GM23338 (cell line): ENCODE results near the gene LRRC25. TPM values are rescaled to one million over a fixed set of nuclear protein-coding genes. Genes with fewer than 3 reads are reported as not detected.

Experiments used
- ATAC-seq: fragments of 200-7000 bp; cut with Tn5 transposase; 3 replicates; pipeline ENCODE4 v1.9.1; 2020
- DNase-seq: peaks from one replicate; pipeline ENCODE4 v3.0.0-alpha.2; 2015; ENCODE audit warnings: low spot score
- H2AFZ ChIP-seq: fragments of 200-600 bp; sonication (generic); 2 replicates; pipeline ENCODE4 v1.8.0; 2016; ENCODE audit warnings: antibody characterized with exemption, mild to moderate bottlenecking, moderate library complexity
- H3F3A ChIP-seq: fragments of 200-600 bp; sonication (generic); replicated peaks from 2 replicates; pipeline ENCODE4 v1.8.0; 2017; ENCODE audit warnings: antibody characterized with exemption, mixed run types, low read depth
- H3K27ac ChIP-seq: fragments of 200-600 bp; sonication (generic); 2 replicates; pipeline ENCODE4 v1.6.1; 2016; ENCODE audit warnings: low read depth
- H3K27me3 ChIP-seq: fragments of 200-600 bp; sonication (generic); 2 replicates; pipeline ENCODE4 v1.8.0; 2016; ENCODE audit warnings: mild to moderate bottlenecking, mixed run types, moderate library complexity; ENCODE audit not compliant: insufficient read depth
- H3K36me3 ChIP-seq: fragments of 200-600 bp; sonication (generic); 2 replicates; pipeline ENCODE4 v1.8.0; 2016; ENCODE audit warnings: mild to moderate bottlenecking; ENCODE audit not compliant: insufficient read depth
- H3K4me1 ChIP-seq: fragments of 200-600 bp; sonication (generic); 2 replicates; pipeline ENCODE4 v1.8.0; 2016; ENCODE audit warnings: mild to moderate bottlenecking, moderate library complexity; ENCODE audit not compliant: insufficient read depth
- H3K4me2 ChIP-seq: fragments of 200-600 bp; sonication (generic); 2 replicates; pipeline ENCODE4 v1.7.1; 2017; ENCODE audit warnings: mixed run types
- H3K4me3 ChIP-seq: fragments of 200-600 bp; sonication (generic); 2 replicates; pipeline ENCODE4 v1.6.1; 2016; ENCODE audit warnings: mixed run types
- H3K79me2 ChIP-seq: fragments of 200-600 bp; sonication (generic); replicated peaks from 2 replicates; pipeline ENCODE4 v1.8.0; 2017; ENCODE audit warnings: mild to moderate bottlenecking; ENCODE audit not compliant: insufficient read depth
- H3K9me2 ChIP-seq: fragments of 200-600 bp; sonication (generic); 2 replicates; pipeline ENCODE4 v1.8.0; 2017; ENCODE audit not compliant: insufficient read depth
- H4K20me1 ChIP-seq: fragments of 200-600 bp; sonication (generic); replicated peaks from 2 replicates; pipeline ENCODE4 v1.8.0; 2017; ENCODE audit warnings: mild to moderate bottlenecking; ENCODE audit not compliant: insufficient read depth
- H3K27ac Mint-ChIP-seq: 2 replicates; pipeline ENCODE4 v1.8.0; 2020; ENCODE audit warnings: inconsistent platforms, mild to moderate bottlenecking, moderate library complexity, mixed read lengths
- H3K27me3 Mint-ChIP-seq: 3 replicates; pipeline ENCODE4 v1.8.0; 2022; ENCODE audit warnings: low read depth, mild to moderate bottlenecking, moderate library complexity, mixed read lengths, inconsistent platforms; ENCODE audit not compliant: insufficient read depth, poor library complexity
- H3K36me3 Mint-ChIP-seq: 3 replicates; pipeline ENCODE4 v1.8.0; 2021; ENCODE audit warnings: low read depth, mild to moderate bottlenecking, inconsistent platforms, moderate library complexity, mixed read lengths
- H3K4me1 Mint-ChIP-seq: 3 replicates; pipeline ENCODE4 v1.8.0; 2020; ENCODE audit warnings: mild to moderate bottlenecking, inconsistent platforms, mixed read lengths
- H3K4me3 Mint-ChIP-seq: 3 replicates; pipeline ENCODE4 v1.8.0; 2021; ENCODE audit warnings: moderate library complexity, mild to moderate bottlenecking, inconsistent platforms, mixed read lengths
- H3K9me3 Mint-ChIP-seq: 3 replicates; pipeline ENCODE4 v1.8.0; 2020; ENCODE audit warnings: moderate library complexity, mild to moderate bottlenecking, inconsistent platforms, mixed read lengths
- CREB1 ChIP-seq: fragments of 250-450 bp; sonication (Bioruptor Pico); IDR thresholded peaks from 2 replicates; pipeline ENCODE4 v1.5.0; 2020; ENCODE audit warnings: low read depth, mild to moderate bottlenecking, moderate library complexity
- ETS1 ChIP-seq: IDR thresholded peaks from 2 replicates; pipeline ENCODE4 v1.6.1; 2016; ENCODE audit warnings: antibody characterized with exemption
- EZH2phosphoT487 ChIP-seq: fragments of 200-600 bp; sonication (generic); IDR thresholded peaks from one replicate; pipeline ENCODE4 v1.8.1; 2018; ENCODE audit warnings: antibody characterized with exemption; ENCODE audit not compliant: unreplicated experiment
- JUNB ChIP-seq: IDR thresholded peaks from one replicate; pipeline ENCODE4 v1.6.1; 2016; ENCODE audit warnings: antibody characterized with exemption; ENCODE audit not compliant: unreplicated experiment
- NANOG ChIP-seq: IDR thresholded peaks from 2 replicates; pipeline ENCODE4 v1.6.1; 2016; ENCODE audit warnings: antibody characterized with exemption, borderline replicate concordance
- POLR2AphosphoS5 ChIP-seq: IDR thresholded peaks from 2 replicates; pipeline ENCODE4 v1.6.1; 2016; ENCODE audit warnings: antibody characterized with exemption, low read depth
- ZNF114 ChIP-seq: fragments of 250-450 bp; sonication (Bioruptor Pico); IDR thresholded peaks from 2 replicates; pipeline ENCODE4 v1.5.0; 2020; ENCODE audit warnings: mild to moderate bottlenecking, moderate library complexity
- ZNF462 ChIP-seq: fragments of 250-450 bp; sonication (Bioruptor Pico); IDR thresholded peaks from 2 replicates; pipeline ENCODE4 v1.5.0; 2020; ENCODE audit warnings: mild to moderate bottlenecking, moderate library complexity
- polyA plus RNA-seq: library from polyadenylated mRNA; unstranded; fragments of >200 nt; fragmentation: Nextera tagmentation; extraction: Ambion mirVana; gene quantifications from 2 replicates; pipeline ENCODE4 v1.2.1, GENCODE V29; 2016
- total RNA-seq: library from RNA; depleted of rRNA; stranded (reverse); fragments of >200 nt; shearing (Covaris generic); gene quantifications from 2 replicates; pipeline ENCODE4 v1.2.3, GENCODE V29; 2014
- TF ChIP-seq, protein P1 (sequence below): IDR thresholded peaks from one replicate; pipeline ENCODE4 v1.6.1; 2018; ENCODE audit warnings: antibody characterized with exemption; ENCODE audit not compliant: unreplicated experiment
- TF ChIP-seq, protein P2 (sequence below), 2 experiments: fragments of 200-600 bp in 1 of 2; sonication (generic) in 1 of 2; conservative IDR thresholded peaks; 2 replicates each; pipeline versions ENCODE4 v1.5.1 to v1.6.1; 2016 to 2017; ENCODE audit warnings: antibody characterized with exemption in 2 of 2, low read depth in 2 of 2, mild to moderate bottlenecking in 2 of 2, moderate library complexity in 1 of 2

Gene LRRC25
- total and polyA plus RNA-seq, 2 experiments from 2014 or later = 0.17 to 0.24 TPM

DNA sequence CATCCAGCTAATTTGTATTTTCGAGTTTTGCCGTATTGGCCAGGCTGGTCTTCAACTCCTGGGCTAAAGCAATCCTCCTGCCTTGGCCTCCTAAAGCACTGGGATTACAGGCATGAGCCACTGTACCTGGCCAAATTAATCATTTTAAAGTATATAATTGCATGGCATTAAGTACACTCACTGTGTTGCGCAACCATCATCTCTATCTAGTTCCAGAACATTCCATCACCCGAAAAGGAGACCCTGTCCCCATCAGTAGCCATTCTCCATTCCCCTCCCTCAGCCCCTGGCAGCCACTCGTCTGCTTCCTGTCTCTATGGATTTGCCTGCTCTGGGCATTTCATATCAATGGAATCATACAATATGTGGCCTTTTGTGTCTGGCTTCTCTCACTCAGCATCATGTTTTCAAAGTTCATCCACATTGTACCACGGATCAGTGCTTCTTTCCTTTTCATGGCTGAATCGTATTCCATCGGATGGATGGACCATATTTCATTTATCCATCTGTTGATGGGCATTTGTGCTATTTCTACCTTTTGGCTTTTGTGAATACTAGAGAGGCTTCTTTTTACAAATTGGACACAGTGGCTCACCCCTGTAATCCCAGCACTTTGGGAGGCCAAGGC lies 43.9 kb downstream of the LRRC25 start:
- TF ChIP-seq POLR2AphosphoS5 (no peak), ZNF462 (no peak), EZH2phosphoT487 (no peak), ETS1 (no peak), JUNB (no peak), ZNF114 (CRISPR knock-in tag) (no peak), CREB1 (CRISPR knock-in tag) (no peak), NANOG (no peak)
- TF ChIP-seq, protein P1, sequence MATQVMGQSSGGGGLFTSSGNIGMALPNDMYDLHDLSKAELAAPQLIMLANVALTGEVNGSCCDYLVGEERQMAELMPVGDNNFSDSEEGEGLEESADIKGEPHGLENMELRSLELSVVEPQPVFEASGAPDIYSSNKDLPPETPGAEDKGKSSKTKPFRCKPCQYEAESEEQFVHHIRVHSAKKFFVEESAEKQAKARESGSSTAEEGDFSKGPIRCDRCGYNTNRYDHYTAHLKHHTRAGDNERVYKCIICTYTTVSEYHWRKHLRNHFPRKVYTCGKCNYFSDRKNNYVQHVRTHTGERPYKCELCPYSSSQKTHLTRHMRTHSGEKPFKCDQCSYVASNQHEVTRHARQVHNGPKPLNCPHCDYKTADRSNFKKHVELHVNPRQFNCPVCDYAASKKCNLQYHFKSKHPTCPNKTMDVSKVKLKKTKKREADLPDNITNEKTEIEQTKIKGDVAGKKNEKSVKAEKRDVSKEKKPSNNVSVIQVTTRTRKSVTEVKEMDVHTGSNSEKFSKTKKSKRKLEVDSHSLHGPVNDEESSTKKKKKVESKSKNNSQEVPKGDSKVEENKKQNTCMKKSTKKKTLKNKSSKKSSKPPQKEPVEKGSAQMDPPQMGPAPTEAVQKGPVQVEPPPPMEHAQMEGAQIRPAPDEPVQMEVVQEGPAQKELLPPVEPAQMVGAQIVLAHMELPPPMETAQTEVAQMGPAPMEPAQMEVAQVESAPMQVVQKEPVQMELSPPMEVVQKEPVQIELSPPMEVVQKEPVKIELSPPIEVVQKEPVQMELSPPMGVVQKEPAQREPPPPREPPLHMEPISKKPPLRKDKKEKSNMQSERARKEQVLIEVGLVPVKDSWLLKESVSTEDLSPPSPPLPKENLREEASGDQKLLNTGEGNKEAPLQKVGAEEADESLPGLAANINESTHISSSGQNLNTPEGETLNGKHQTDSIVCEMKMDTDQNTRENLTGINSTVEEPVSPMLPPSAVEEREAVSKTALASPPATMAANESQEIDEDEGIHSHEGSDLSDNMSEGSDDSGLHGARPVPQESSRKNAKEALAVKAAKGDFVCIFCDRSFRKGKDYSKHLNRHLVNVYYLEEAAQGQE = no peak
- TF ChIP-seq, protein P2, sequence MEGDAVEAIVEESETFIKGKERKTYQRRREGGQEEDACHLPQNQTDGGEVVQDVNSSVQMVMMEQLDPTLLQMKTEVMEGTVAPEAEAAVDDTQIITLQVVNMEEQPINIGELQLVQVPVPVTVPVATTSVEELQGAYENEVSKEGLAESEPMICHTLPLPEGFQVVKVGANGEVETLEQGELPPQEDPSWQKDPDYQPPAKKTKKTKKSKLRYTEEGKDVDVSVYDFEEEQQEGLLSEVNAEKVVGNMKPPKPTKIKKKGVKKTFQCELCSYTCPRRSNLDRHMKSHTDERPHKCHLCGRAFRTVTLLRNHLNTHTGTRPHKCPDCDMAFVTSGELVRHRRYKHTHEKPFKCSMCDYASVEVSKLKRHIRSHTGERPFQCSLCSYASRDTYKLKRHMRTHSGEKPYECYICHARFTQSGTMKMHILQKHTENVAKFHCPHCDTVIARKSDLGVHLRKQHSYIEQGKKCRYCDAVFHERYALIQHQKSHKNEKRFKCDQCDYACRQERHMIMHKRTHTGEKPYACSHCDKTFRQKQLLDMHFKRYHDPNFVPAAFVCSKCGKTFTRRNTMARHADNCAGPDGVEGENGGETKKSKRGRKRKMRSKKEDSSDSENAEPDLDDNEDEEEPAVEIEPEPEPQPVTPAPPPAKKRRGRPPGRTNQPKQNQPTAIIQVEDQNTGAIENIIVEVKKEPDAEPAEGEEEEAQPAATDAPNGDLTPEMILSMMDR (conservative IDR thresholded peaks at IDR 0.05; ENCODE audit: low read depth in 2 of 2) = no peak
- H3K4me1 ChIP-seq = no peaks in the 10 kb centered on the region
- ATAC-seq (no peak), DNase-seq (no peak)
- H3K4me1 Mint-ChIP-seq = no peaks in the 10 kb centered on the region
- H3K9me3 Mint-ChIP-seq = no peaks in the 10 kb centered on the region; the same call in 2 of the 3 replicates
- H3K4me3 ChIP-seq = no peak overlapping the region
- 0 out of 2 replicates have a peak, but pooled peaks cover 3% of the 10 kb centered on the region for H3K36me3 ChIP-seq
- H3K9me2 ChIP-seq = no peaks in the 10 kb centered on the region
- H3K4me2 ChIP-seq = no peak overlapping the region
- no peak overlapping the region for H2AFZ ChIP-seq
- no peak overlapping the region for H3K27ac ChIP-seq
- H3F3A ChIP-seq = peaks cover 8% of the 10 kb centered on the region
- no peaks in the 10 kb centered on the region for H3K27me3 ChIP-seq
- H3K36me3 Mint-ChIP-seq = peaks cover 51% of the 10 kb centered on the region
- peaks cover 5% of the 10 kb centered on the region for H3K27me3 Mint-ChIP-seq
- no peaks in the 10 kb centered on the region for H4K20me1 ChIP-seq
- H3K79me2 ChIP-seq = no peaks in the 10 kb centered on the region
- no peak overlapping the region for H3K4me3 Mint-ChIP-seq
- H3K27ac Mint-ChIP-seq = no peak overlapping the region
